ENCODE data around the gene ARHGAP10.

ARHGAP10 gene

GRCh38 chr4:147950261-147950660, 218.4 kb downstream of the ARHGAP10 start:
- no peak for DNase-seq (ENCODE audit: low read depth in 3 of 3)

DNA sequence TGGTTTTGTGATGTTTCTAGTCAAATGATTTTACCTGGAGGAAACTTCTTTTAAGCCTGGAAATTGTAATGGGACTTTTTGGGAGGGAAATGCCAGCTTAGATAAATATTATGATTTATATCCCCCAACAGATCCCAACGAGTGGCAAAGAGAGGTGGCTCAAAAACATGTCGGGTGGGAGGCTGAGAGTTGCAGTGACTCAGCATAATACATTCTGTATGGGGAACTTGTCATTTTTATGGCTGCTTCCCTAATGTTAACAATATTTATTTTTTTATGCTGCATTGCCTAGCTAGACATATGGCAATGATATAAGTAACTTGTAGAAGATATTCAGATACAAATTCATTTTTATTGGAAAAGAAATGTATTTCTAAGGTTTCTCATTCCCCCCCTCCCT, 219.0 kb downstream of the ARHGAP10 start:
- no peak for DNase-seq (ENCODE audit: low read depth in 3 of 3)

DNA sequence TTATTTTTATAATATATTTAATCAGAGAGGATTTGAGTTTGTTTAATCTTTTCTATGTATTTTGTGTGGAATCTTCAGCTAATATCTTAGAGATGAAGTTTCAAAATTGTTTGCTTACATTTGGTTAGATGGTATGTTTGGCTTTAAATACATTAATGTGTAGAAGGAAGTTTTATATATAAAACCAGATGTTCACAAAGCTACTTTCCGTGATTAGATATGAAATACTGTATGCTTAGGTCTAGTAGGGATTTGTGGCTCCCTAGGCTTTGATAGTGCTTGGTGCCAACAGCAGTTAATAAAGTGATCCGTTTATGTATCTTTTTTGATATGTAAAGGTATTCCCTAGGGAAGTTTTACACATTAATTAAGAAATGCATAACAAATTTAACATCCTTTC, 223.0 kb downstream of the ARHGAP10 start:
- no peak for DNase-seq (ENCODE audit: low read depth in 3 of 3)

DNA sequence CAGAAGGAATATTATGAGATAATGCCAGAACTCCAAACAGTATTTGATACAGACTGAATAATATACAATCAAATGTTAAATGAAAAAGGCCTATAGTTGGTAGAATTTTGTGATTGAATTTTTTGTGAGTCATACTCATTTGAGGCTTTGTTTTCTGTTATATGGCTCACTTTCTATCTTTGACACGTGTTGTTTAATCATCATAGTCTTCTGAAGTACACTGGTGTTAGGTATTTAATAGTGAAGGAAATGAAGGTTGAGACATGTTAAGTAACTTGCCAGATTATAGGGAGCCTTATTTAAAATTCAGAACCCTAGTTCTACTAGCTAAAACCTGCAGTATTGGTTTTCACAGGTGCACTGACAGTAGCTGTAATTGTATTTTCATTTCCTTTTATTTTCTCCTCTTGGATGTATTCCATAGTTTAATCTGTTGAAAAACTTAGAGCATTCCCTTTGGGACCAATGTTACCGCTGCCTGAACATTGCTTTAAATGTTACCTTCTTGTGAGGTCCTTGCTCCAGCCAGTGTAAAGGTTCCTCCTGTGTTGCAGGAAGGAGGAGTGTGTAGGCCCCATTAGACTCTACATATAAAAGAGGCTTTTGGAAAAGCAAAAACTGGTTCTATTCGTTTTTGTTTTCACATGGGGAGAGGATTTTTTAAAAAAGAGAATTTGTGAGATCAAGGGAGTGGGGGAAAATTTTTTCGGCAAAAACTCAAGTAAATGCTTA, 224.1 kb downstream of the ARHGAP10 start:
- no peak for DNase-seq (ENCODE audit: low read depth in 3 of 3)

- no peak for DNase-seq (ENCODE audit: low read depth in 3 of 3)
Measured at GRCh38 chr4:147957446-147957845, 225.6 kb downstream of the ARHGAP10 start.

DNA sequence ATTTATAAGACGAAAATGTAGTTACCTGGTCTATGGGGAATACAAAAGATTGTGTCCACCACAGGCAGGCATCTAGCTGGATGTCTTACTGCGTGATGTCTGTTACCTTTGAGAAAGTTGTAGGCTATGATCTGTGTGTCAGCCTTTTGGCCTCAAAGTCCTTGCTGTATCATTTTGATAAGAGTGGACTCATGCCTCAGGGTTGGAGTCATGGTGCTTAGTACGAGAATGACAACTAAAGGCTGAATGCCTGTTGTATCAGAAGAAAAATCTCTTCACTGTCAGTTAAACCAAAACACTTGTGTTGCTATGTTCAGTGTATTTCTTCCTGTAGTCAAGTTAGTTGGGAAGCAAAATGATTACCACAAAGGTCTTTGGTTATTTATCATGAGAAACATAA, 226.2 kb downstream of the ARHGAP10 start:
- no peak for DNase-seq (ENCODE audit: low read depth in 3 of 3)

- no peak for DNase-seq (ENCODE audit: low read depth in 3 of 3)
Measured at GRCh38 chr4:147958489-147959065, 226.7 kb downstream of the ARHGAP10 start.

DNA sequence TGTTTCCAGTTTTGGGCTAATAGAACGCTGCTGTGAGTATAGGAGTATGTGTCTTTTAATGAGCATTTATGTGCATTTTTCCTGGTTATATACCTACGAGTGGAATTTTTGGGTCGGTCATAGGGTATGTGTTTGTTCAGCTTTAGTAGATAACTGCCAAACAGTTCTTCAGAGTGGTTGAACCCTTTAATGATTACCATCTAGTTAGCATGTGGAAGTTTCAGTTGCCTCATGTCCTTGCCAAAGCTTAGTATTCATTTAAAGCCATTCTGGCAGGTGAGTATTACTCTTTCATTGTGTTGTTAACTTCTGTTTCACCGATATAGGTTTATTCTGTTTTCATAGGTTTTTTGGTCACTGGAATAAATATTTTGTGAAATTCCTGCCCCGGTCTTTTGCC, 229.1 kb downstream of the ARHGAP10 start:
- DNase-seq (ENCODE audit: low read depth in 3 of 3), result no peak

- DNase-seq (ENCODE audit: low read depth in 3 of 3), result no peak
Measured at GRCh38 chr4:147963839-147964238, 232.0 kb downstream of the ARHGAP10 start.

- DNase-seq (ENCODE audit: low read depth in 3 of 3), result no peak
Measured at GRCh38 chr4:147964266-147964880, 232.5 kb downstream of the ARHGAP10 start.

GRCh38 chr4:147965056-147965455, 233.2 kb downstream of the ARHGAP10 start:
- no peak for DNase-seq (ENCODE audit: low read depth in 3 of 3)

GRCh38 chr4:147965873-147966272, 234.0 kb downstream of the ARHGAP10 start:
- no peak for DNase-seq (ENCODE audit: low read depth in 3 of 3)

DNA sequence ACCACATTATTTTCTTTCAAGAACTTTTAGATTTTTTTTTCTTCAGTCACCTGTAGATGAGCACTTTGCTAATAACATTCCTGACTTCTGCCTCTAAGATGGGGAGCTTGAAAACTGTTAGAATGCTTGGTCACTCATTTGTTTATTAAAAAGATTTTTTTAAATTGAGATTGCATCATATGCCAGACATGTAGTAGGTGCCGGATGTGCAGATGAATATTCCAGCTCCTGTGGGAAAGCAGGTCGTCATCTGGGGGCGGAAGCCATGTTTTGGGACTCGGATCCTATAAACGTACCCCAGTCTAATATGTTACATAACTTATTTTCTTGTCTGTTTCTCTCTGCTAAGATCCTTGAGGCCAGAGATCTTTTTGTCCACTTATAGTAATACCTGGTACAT, 236.8 kb downstream of the ARHGAP10 start:
- DNase-seq (ENCODE audit: low read depth in 3 of 3), result no peak

- no peak for DNase-seq (ENCODE audit: low read depth in 3 of 3)
Measured at GRCh38 chr4:147969573-147970385, 237.9 kb downstream of the ARHGAP10 start.

DNA sequence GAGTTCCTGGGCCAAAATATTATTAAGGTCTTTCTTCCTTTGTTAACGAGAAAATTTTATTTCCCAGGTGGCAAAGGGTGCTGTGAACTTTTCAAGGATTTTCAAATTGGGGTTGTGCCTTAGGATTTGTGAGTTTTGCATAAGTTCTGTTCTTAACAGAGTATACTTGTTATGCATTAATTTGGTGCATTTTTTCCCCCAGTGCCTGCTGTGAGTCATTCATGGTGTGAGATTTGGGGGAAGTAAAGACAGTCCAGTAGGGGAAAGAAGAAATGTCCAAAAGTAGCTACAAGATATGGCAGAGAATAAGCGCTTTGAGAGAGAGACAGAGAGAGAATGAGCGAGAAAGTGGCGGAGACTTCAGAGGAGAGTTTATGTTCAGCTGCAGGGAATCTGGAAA, 239.2 kb downstream of the ARHGAP10 start:
- no peak for DNase-seq (ENCODE audit: low read depth in 3 of 3)

DNA sequence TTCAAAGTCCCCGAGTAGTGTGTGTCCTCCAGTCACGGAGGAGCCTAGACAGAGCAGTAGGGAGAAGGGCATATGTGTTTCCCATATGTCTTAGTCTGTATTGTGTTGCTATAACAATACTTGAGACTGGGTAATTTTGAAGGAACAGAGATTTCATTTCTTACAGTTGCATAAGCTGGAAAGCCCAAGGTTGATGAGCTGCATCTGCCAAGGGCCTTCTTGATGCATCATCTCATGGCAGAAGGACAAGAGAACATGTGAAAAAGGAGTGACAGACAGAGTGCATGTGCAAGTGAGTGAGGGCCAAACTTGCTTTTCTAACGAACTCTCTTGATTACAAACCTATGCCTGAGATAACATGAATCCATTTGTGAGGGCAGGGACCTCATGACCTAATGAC, 243.4 kb downstream of the ARHGAP10 start:
- no peak for DNase-seq (ENCODE audit: low read depth in 3 of 3)

DNA sequence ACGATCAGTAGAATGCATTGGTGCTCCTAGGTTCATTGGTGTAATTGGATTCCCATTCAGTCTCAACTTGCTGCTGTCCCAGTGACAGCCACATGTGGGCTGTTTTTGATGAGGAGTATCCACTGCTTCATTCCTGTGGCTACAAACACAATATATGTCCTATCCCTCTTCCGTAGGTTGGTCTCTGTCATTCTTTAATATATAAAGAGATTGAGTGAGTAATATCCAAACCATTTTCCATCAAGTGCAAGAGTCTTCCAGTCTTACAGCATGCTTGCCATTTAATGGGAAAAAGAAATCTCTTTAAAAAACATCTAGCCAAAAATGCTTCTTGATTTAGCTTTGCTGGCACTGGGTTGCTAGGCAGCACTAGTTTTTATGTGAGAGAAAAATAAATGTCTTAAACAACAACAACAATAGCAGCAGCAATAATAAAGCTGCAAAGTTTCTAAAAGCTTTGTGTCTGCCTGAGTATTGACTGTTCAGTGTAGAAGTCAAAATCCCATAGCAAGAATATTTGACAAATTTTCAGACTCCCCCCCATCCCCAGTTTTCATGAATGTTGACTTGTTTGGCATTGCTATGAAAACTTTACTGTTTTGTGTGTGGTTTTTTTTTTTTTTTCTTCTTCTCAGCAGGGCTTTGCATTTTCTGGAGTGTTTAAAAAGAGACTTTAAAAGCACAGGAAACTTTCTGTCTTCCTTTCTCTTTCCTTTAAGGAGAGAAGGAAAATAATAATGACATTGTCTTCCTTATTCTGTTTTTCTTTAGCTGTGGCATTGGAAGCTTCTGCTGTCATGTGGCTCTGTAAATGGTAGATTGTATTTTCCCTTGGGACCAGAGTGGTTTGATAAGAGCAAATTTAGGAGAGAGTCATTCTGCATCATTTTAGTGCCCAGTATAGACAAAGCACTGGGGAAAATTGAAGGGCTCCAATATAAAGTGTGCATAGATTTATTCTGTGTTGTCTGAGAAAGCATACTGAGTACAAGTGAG, 244.3 kb downstream of the ARHGAP10 start:
- DNase-seq (ENCODE audit: low read depth in 3 of 3), result no peak

- DNase-seq (ENCODE audit: low read depth in 3 of 3), result no peak
Measured at GRCh38 chr4:147980586-147980985, 248.7 kb downstream of the ARHGAP10 start.

DNA sequence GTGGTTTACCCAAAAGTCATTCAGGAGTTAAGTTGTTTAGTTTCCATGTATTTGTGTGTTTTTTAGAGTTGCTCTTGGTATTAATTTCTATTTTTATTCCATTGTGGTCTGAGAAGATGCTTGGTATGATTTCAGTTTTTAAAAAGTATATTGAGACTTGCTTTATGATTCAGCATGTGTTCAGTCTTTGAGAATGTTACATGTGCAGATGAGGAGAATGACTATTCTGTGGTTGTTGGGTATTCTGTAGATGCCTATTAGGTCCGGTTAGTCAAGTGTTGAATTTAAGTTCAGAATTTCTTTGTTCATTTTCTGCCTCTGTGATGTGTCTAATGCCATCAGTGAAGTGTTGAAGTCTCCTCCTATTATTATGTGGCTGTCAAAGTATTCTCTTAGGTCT, 249.4 kb downstream of the ARHGAP10 start:
- no peak for DNase-seq (ENCODE audit: low read depth in 3 of 3)

DNA sequence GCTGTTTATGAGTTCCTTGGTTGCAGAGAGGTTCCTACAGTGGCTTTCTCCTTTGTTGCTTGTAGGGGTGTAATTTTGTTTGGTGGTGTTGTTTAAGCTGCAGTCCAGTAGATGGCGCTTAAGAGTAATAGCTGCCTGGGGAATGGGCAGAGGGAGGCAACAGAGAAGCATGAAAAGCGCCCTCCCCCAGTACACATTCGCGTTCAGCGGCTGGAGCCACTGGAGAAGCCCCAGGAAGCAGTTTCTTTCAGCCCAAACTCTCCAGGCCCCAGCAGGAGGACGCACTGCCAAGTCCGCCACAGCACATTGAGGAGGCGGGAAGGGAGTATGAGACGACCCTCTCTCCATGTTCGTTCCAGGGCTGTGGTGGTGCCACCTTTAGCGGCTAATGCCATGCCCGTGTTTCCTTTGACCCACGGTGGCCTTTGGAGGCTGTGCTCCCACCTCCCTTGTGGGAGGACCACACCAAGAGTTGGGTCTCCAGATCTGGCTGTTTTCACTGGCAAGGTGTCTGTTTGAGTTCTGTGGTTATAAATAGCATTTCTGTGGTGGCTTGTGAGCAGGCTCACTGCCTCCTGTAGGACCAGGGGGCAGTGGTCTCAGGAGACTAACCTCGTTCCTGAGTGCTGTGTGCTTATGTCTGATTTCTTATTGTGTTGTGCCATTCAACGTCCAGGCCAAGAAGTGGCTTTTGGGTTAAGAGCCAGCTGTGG, 252.3 kb downstream of the ARHGAP10 start:
- no peak for DNase-seq (ENCODE audit: low read depth in 3 of 3)

DNA sequence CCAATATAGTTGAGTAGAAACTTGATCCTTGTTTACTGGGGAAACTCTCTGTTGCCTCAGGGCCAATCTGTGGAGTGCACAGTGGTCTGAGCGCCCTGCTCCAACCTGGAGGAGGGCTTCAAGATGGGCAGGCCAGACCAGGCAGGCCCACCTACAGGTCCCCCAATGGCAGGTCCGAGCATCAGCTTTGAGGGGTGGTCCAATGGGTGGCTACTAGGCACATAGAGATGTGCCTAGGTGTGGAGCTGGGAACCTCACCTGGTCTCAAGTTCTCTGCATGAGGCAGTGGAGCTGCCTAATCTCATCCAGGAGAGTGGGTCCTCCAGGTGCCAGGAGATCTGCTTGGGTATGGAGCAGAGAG, 252.9 kb downstream of the ARHGAP10 start:
- no peak for DNase-seq (ENCODE audit: low read depth in 3 of 3)
